Sigmoid colon (tissue), 4 donors: ENCODE data around the gene PTPRE.

Experiments used
- CTCF ChIP-seq, 4 experiments: fragments of 450-650 bp in 3 of 4; fragments of 200-600 bp in 1 of 4; IDR thresholded peaks; one replicate each; pipeline ENCODE4 v1.5.1; 2016 to 2019; ENCODE audit warnings: antibody characterized with exemption in 4 of 4, mild to moderate bottlenecking in 3 of 4, moderate library complexity in 2 of 4
- POLR2A ChIP-seq, 2 donors: fragments of 450-650 bp; IDR thresholded peaks; one replicate each; pipeline ENCODE4 v1.6.1; 2016; ENCODE audit warnings: antibody characterized with exemption in 2 of 2, mild to moderate bottlenecking in 2 of 2, moderate library complexity in 2 of 2
- POLR2AphosphoS5 ChIP-seq, 4 donors: sonication (generic); formaldehyde crosslinking; IDR thresholded peaks; one replicate each; pipeline ENCODE4 v1.6.1; 2017; ENCODE audit warnings: antibody characterized with exemption in 4 of 4

GRCh38 chr10:128046156-128046952 is 139.5 kb downstream of the PTPRE start:
- no peak for TF ChIP-seq CTCF (IDR thresholded peaks at IDR 0.05)
- TF ChIP-seq POLR2AphosphoS5 (IDR thresholded peaks at IDR 0.05): no peak
- no peak for TF ChIP-seq POLR2A (IDR thresholded peaks at IDR 0.05)
